NCI-H748 (cell line): ENCODE measurements around the gene RELN.

Source experiments
- DNase-seq: peaks from one replicate; lab custom pipeline; 2025; ENCODE audit not compliant: unreplicated experiment; lab: John Stamatoyannopoulos, UW

The RELN gene

DNA sequence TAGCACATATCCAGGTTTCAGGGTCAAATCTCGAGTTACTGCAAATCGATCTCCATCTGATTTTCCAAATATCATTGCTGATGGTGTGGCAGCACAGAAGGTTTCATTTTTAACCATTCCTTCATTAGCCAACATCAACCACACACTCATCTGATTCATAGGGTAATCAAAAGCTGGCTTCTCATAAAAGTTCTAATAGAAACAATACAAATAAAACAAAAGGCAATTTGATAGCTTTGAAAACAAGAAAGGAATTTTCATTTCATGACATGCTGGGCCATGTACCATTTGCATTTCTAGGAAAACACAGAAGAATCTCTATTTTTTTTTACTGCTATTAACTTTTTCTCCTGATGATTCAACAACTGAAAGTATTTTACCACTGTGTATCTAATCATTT is 395.8 kb downstream of the RELN start:
- no peak for DNase-seq

- peak; percentile 29 for DNase-seq
Measured at GRCh38 chr7:103592844-103593243, 396.6 kb downstream of the RELN start.

DNA sequence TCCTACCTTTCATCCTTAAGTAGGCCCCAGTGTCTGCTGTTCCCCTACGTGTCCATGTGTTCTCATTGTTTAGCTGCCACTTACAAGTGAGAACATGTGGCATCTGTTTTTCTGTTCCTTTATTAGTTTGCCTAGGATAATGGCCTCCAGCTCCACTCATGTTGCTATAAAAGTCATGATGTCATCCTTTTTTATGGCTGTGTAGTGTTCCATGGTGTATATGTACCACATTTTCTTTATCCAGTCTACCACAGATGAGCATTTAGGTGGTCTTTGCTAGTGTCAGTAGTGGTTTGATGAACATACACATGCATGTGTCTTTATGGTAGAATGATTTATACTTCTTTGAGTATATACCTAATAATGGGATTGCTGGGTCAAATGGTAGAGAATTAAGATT is 397.3 kb downstream of the RELN start:
- no peak for DNase-seq

DNA sequence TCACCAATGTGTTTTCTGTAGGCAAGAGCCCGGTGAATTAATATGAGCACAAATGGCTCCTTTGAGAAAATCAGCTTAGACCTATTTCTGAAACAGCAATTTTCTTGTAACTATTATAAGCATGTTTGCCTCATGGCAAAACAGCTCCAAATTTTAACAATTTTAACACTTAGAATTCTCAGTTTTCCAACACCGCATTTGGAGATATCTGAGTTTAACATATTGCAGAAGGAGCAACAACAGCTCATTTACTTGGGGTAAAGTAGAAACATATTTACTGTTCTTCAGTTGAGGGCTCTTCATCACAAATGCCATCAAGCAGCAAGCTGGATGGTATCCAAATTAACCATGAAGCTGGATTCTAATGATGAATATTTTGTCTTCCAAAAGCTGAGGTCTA is 409.4 kb downstream of the RELN start:
- no peak for DNase-seq

DNA sequence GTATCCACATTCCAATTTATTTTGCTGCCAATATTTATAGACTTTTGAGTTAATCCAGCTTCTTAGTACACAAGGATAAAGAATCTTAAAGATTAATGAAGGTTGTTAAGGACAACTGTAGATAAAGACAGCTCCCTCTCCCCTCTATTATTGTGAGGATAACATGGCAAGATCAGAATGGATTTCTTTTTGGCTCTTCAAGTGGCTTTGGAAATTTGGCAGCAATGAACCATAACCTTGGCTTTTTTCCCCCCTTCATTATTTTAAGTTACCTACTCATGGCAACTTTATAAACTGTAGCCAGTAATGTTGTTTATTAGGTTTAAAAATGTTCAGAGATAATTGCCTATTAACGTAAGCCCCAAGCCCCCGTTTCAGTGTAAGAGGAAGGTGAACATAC is 412.4 kb downstream of the RELN start:
- DNase-seq = no peak

- no peak for DNase-seq
Measured at GRCh38 chr7:103576641-103577040, 412.8 kb downstream of the RELN start.

DNA sequence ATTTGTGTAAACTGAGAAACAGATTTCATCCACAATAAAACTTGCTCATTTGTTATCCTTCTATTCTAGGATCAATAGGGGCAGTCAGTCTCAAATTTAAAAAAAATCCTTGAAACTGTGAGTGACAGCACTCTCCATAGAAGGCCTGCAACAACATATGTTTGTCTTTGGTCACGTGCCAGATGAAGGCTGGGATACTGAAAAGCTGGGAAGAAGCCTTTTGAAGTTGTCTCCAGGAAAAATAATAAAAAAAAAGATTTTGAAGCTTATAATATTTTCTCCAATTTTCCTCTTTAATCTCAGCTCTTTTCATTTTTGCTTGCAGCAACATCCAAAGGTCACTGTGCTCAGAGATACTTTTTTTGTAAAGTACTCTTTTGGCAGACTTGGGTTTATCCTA is 414.9 kb downstream of the RELN start:
- no peak for DNase-seq

DNA sequence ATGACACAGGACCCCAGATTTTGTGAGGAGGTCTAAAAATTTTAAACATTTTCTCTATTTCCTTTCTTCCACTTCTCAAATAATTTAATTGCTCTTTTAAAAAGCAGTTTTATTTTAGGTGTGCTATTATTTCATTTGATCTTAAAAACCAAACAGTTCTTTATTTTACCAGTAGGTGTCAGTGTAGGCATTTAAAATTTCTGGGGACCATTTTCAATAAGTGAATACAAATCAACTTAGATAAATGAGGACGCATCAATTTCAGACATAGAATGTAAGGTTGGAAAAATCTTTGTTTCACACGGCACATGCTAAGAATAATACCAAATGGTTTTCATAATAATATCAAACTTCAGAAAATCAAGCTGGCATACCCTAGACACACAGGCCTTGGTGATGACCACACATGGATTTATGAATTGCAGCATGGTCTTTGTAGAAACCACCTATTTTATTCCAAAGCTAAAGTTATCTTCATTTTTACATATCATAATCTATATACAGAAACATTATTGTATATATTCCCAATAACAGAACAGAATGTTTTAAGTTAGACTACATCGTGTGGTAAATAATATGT is 415.9 kb downstream of the RELN start:
- peak; percentile 56 for DNase-seq

- no peak for DNase-seq
Measured at GRCh38 chr7:103571586-103571985, 417.9 kb downstream of the RELN start.

GRCh38 chr7:103569621-103570305 is 419.7 kb downstream of the RELN start:
- no peak for DNase-seq

GRCh38 chr7:103564416-103564815 is 425.0 kb downstream of the RELN start:
- no peak for DNase-seq

DNA sequence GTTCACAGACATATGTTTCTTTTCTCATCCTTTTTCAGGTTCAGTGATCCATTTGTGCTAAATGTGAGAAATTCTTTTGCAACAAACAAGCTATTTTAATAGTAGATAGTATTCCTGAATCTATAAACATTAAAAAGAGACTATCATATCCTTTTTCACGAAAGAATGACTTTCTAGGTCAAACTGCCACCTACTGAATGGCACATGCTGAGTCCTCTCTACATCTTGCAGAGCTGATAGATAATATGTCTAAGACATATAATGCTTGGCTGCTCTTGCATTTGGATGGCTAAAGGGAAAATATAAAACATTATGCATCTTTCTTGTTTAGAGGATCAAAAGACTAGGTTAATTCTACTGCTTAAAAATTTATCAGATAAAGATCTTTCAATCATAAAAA is 429.3 kb downstream of the RELN start:
- no peak for DNase-seq

- DNase-seq = no peak
Measured at GRCh38 chr7:103551016-103551415, 438.4 kb downstream of the RELN start.

- no peak for DNase-seq
Measured at GRCh38 chr7:103549786-103550185, 439.7 kb downstream of the RELN start.

DNA sequence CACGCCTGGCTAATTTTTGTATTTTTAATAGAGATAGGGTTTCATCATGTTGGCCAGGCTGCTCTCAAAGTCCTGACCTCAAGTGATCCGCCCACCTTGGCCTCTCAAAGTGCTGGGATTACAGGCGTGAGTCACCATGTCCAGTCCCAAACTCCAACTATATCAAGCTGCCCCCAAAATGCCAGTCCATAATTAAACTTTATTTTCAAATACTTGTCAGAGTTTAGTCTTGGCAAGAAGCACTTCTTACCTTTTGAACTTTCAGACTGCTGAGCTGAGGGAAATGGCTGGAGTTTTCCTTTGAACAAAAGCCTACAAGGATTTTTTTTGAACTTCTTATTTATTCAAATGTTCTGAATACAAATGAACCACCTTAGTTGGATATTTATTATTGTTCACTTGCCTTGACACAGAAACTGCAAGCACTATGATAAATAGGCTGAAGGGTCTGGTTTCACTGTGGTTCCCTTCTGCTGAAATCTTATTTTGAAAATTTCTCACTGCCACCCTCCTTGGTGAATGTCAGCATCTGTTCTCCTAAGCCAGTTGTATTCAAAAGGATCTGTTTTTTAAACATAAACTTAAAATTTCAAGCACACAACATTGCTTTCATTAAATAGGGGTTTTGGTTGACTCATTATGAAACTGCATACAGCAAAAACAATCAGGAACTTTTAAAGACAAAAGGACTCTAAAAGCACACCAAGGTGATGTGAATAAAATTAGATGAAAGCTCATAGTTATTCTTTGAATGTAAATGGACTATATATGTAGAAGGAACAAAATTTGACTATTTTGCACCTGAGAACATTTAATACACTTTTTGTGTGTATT is 441.8 kb downstream of the RELN start:
- no peak for DNase-seq

GRCh38 chr7:103542470-103542869 is 447.0 kb downstream of the RELN start:
- no peak for DNase-seq

GRCh38 chr7:103541947-103542346 is 447.5 kb downstream of the RELN start:
- DNase-seq = no peak

- DNase-seq = no peak
Measured at GRCh38 chr7:103541026-103541425, 448.4 kb downstream of the RELN start.

- no peak for DNase-seq
Measured at GRCh38 chr7:103540338-103540737, 449.1 kb downstream of the RELN start.

DNA sequence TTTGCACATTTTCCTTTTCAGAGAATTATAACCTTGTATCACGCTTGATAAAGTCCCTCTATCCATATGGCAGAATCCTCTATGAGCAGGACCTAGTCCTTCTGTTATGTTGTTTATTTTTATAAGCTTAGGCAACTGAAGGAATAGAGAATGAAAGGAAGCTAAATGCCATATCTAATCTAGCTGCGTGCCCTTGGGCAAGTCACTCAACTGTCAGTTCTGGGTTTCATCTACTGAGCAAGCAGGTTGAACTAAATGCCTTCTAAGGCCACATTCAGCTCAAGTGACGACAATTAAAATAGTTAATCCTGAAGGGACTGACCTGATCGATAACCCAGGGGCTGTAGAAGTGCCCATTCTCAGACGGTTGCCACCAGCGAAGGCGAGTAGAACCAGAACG is 449.6 kb downstream of the RELN start:
- DNase-seq = no peak

DNA sequence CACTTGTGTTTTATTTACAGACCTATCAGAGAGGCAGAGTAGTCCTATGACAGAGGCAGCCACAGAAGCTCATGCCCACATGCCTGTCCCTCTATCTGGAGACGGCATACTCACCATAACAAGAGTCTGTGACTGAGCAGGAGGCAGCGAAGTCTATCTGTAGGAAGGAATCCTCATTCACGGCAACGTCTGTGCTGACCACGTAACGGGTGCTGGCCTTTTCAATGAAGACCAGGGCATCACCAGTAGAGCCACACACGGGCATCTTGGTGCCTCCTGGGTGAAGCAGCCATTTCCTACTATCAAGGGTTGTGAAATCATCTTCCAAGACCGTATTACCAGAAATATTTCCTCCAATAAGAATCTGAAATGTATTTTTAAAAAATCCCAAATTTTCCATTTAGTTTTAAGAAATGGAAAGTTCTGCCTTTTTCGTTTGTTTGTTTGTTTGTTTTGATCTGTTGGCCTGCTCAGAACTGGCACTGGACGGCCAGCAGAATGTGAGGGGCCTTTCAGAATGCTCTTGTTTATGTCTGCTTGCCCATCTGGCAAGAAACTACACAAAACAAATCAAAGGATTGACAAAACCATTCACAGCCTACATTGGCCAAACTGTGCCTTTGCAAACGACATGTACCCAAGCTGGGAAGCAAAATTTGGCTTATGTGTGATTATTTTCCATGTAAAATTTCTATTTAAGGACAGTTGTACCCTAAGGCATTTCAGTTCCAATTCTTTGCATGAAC is 450.3 kb downstream of the RELN start:
- DNase-seq = no peak

- no peak for DNase-seq
Measured at GRCh38 chr7:103533761-103534160, 455.7 kb downstream of the RELN start.
